Type B pancreatic cell (in vitro differentiated cells): ENCODE data around the gene FNBP1. TPM values are rescaled to one million over a fixed set of nuclear protein-coding genes. Genes with fewer than 3 reads are reported as not detected.
"Not testable (repeated sequence)": the region's sequence is repeated elsewhere in the genome, so short reads cannot be mapped to it uniquely, and the experiment has no call there.

Source experiments
- DNase-seq: peaks from one replicate; pipeline ENCODE4 v3.0.0; 2021; ENCODE audit warnings: mixed read lengths; ENCODE audit not compliant: unreplicated experiment; ENCODE audit errors: extremely low spot score
- H3K27ac Mint-ChIP-seq: 2 replicates; pipeline ENCODE4 v1.8.0; 2021; ENCODE audit warnings: mild to moderate bottlenecking, mixed read lengths
- H3K27me3 Mint-ChIP-seq: 2 replicates; pipeline ENCODE4 v1.8.0; 2021; ENCODE audit warnings: mixed read lengths
- H3K36me3 Mint-ChIP-seq: 2 replicates; pipeline ENCODE4 v1.8.0; 2021; ENCODE audit warnings: mixed read lengths
- H3K4me1 Mint-ChIP-seq: one replicate; pipeline ENCODE4 v1.8.0; 2021; ENCODE audit warnings: mixed read lengths; ENCODE audit not compliant: unreplicated experiment
- H3K4me3 Mint-ChIP-seq: 2 replicates; pipeline ENCODE4 v1.8.0; 2021; ENCODE audit warnings: mild to moderate bottlenecking, mixed read lengths
- H3K9me3 Mint-ChIP-seq: 2 replicates; pipeline ENCODE4 v1.8.0; 2021; ENCODE audit warnings: mixed read lengths
- CTCF ChIP-seq: fragments of 200-600 bp; sonication (generic); conservative IDR thresholded peaks from 2 replicates; pipeline ENCODE4 v1.5.0; 2021; ENCODE audit warnings: antibody characterized with exemption, mild to moderate bottlenecking
- total RNA-seq: library from RNA; stranded (reverse); gene quantifications from 2 replicates; pipeline ENCODE4 v1.2.1, GENCODE V29; 2021; ENCODE audit warnings: low replicate concordance

FNBP1 gene
- total RNA-seq, 1 donor from 2014 or later: 38.6 TPM

- H3K4me3 Mint-ChIP-seq: no peak overlapping the region
- H3K9me3 Mint-ChIP-seq: no peaks in the 10 kb centered on the region
- no peak for TF ChIP-seq CTCF
- no peaks in the 10 kb centered on the region for H3K27me3 Mint-ChIP-seq
- no peak for DNase-seq
- H3K36me3 Mint-ChIP-seq: no peaks in the 10 kb centered on the region
- H3K4me1 Mint-ChIP-seq: peaks cover 12% of the 10 kb centered on the region
- no peak overlapping the region for H3K27ac Mint-ChIP-seq
Observed at GRCh38 chr9:130003943-130004552, 38.9 kb downstream of the FNBP1 start.

DNA sequence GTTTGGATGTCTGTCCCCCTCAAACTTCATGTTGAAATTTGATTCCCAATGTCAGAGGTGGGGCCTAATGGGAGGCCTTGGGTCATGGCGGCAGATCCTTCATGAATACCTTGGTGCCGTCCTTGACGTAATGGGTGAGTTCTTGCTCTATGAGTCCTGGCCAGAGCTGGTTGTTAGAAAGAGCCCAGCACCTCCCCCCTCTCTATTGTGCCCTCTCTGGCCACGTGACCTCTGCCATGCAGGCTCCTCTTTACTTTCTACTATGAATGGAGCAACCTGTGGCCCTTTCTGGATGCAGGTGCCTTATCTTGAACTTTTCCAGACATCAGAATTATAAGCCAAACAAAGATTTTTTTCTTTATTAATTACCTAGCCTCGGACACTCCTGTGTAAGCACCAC lies 40.7 kb downstream of the FNBP1 start:
- H3K27me3 Mint-ChIP-seq: no peaks in the 10 kb centered on the region
- DNase-seq: no peak
- no peak overlapping the region for H3K27ac Mint-ChIP-seq
- no peaks in the 10 kb centered on the region for H3K9me3 Mint-ChIP-seq
- H3K36me3 Mint-ChIP-seq: no peaks in the 10 kb centered on the region
- peaks cover 13% of the 10 kb centered on the region for H3K4me1 Mint-ChIP-seq
- no peak overlapping the region for H3K4me3 Mint-ChIP-seq
- no peak for TF ChIP-seq CTCF

DNA sequence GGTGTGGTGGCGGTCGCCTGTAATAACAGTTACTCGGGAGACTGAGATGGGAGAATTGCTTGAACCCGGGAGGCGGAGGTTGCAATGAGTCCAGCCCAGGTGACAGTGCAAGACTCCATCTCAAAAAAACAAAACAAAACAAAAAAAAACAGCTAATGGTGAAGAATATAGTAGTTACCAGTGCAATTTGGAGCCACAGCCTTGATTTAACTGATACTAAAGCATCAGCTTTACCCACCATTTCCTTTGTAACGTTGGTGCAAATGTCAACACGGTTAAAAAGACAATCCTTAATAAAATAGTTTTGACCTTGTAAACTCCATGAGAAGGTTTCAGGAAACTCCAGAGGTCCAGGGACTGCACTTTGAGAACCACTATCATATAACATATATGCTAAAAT lies 41.8 kb downstream of the FNBP1 start:
- Mint-ChIP-seq H3K27me3 (no peaks in the 10 kb centered on the region), H3K27ac (no peak overlapping the region), H3K4me3 (no peak overlapping the region), H3K36me3 (no peaks in the 10 kb centered on the region), H3K9me3 (no peaks in the 10 kb centered on the region), H3K4me1 (peaks cover 13% of the 10 kb centered on the region)
- DNase-seq: no peak
- no peak for TF ChIP-seq CTCF

DNA sequence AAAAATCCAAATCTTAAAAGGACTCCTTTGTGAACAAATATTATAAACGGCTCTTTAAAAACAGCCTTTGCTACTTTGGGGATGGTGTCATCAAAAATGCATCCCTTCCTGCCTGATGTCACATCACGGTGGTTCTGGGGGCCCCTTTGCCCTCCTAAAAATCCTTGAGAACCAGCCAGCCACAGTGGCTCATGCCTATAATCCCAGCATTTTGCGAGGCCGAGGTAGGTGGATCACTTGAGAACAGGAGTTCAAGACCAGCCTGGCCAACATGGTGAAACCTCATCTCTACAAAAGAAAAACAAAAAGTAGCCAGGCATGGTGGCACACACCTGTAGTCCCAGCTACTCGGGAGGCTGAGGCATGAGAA lies 43.9 kb downstream of the FNBP1 start:
- H3K36me3 Mint-ChIP-seq: peaks cover 9% of the 10 kb centered on the region
- TF ChIP-seq CTCF: no peak
- no peak overlapping the region for H3K27ac Mint-ChIP-seq
- H3K27me3 Mint-ChIP-seq: no peaks in the 10 kb centered on the region
- peaks cover 24% of the 10 kb centered on the region for H3K4me1 Mint-ChIP-seq
- DNase-seq: no peak
- no peaks in the 10 kb centered on the region for H3K9me3 Mint-ChIP-seq
- H3K4me3 Mint-ChIP-seq: no peak overlapping the region

- no peaks in the 10 kb centered on the region for H3K9me3 Mint-ChIP-seq
- no peak overlapping the region for H3K27ac Mint-ChIP-seq
- H3K4me3 Mint-ChIP-seq: no peak overlapping the region
- DNase-seq: no peak
- H3K27me3 Mint-ChIP-seq: no peaks in the 10 kb centered on the region
- no peak for TF ChIP-seq CTCF
- H3K36me3 Mint-ChIP-seq: peaks cover 12% of the 10 kb centered on the region
- H3K4me1 Mint-ChIP-seq: peaks cover 26% of the 10 kb centered on the region
Observed at GRCh38 chr9:129998491-129999140, 44.4 kb downstream of the FNBP1 start.

DNA sequence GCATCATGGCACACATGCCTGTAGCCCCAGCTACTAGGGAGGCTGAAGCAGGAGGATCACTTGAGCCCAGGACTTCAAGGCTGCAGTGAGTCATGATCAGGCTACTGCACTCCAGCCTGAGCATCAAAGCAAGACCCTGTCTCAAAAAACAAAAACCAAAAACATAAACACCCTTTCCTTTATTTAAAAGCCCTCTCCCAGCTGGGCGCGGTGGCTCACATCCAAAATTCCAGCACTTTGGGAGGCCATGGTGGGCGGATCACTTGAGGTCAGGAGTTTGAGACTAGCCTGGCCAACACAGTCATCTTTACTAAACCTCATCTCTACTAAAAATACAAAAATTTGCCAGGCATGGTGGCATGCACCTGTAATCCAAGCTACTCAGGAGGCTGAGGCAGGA lies 45.3 kb downstream of the FNBP1 start:
- H3K27ac Mint-ChIP-seq, H3K27me3 Mint-ChIP-seq, DNase-seq, H3K4me3 Mint-ChIP-seq, H3K9me3 Mint-ChIP-seq: not testable (repeated sequence)
- Mint-ChIP-seq H3K36me3 (peaks cover 12% of the 10 kb centered on the region), H3K4me1 (peaks cover 26% of the 10 kb centered on the region)
